ENCODE measurements around the gene LAMC3.

The LAMC3 gene

DNA sequence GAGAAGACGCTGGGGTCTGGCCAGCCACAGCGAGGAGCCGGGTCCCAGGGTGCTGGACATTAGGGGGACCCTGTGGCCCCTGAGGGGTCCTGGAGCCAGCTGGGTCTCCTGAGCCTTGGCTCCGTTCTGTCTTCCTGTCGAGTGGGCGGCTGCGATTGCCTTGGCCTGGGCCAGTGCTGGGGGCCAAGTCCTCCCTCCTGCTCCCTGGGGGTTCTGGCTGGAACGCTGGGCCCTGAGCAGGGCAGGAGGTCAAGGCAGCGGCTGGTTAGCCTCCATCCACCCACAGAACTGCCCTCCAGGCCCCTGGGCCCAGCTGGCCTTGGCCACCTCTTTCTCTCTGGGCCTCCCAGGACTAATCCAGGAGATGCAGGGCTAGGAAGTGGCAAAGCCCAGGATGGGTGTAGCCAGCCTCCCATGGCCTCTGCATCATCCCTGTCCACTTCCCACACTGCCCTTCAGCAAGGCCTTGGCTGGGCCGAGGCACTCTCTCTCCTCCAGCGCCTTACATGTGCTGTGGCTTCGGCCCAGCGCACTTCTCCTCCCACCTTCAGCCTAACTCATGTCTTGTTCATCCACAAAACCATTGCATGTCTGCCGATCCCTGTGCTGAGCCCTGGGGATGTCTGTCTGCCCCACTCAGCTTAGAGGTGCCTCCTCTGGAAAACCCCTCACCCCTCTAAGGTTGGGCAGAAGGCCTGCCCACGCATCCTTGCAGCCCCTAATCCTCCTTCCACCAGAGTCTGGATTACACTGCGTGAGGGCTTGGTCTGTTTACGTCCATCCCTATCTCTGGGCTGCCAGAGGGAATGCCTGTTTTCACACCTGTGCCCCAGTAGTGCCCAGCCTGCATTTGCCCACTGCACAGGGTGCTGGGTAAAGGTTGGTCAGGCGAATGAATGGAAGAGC lies 5.0 kb downstream of the LAMC3 start:
- H3K27ac ChIP-seq: no peak overlapping the region
- no peak for TF ChIP-seq CTCF (IDR thresholded peaks at IDR 0.05)
- TF ChIP-seq ZFX (IDR thresholded peaks at IDR 0.05; ENCODE audit: borderline replicate concordance): no peak

DNA sequence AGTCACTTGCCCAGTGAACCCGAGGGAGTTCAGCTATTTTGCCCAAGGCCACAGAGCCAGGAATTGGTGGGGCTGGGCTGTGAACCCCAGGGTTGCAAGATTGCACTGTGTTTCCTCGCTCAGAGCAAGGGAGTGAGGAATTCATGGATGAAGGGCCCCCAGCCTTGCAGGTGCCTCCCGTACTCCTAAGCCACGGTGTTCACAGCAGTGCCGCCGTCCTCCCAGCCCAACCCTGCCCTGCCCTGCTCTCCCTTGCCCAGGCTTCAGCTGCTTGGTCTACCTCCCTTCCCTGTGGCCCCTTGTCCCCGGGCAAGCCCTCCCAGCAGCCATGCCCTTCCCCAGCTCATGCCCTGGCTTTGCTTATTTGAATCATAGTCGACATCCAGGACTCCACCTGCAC lies 6.1 kb downstream of the LAMC3 start:
- H3K27ac ChIP-seq: no peak overlapping the region
- TF ChIP-seq CTCF (IDR thresholded peaks at IDR 0.05) (no peak), ZFX (IDR thresholded peaks at IDR 0.05; ENCODE audit: borderline replicate concordance) (no peak)

DNA sequence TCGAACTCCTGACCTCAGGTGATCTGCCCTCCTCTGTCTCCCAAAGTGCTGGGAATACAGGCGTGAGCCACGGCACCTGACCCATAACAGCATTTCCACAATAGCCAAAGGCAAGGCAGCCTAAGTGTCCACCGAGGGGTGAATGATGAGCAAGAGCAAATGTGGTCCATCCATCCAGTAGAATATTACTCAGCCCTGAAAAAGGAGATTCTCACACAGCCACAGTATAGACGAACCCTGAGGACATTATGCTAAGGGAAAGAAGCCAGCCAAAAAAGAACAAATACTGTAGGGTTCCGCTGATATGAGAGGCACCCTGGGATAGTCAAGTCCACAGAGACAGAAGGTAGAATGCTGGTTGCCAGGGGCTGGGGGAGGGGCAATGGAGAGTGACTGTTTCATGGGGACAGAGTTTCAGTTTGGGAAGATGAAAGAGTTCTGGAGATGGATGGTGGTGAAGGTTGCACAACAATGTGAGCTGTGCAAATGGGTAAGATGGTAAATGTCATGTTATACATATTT lies 7.0 kb downstream of the LAMC3 start:
- TF ChIP-seq ZFX (IDR thresholded peaks at IDR 0.05; ENCODE audit: borderline replicate concordance): no peak
- no peak for TF ChIP-seq CTCF (IDR thresholded peaks at IDR 0.05)
- H3K27ac ChIP-seq: no peak overlapping the region

GRCh38 chr9:131017067-131017466 lies 8.1 kb downstream of the LAMC3 start:
- TF ChIP-seq CTCF (IDR thresholded peaks at IDR 0.05) (no peak), ZFX (IDR thresholded peaks at IDR 0.05; ENCODE audit: borderline replicate concordance) (no peak)
- no peak overlapping the region for H3K27ac ChIP-seq

- no peak overlapping the region for H3K27ac ChIP-seq
- TF ChIP-seq ZFX (IDR thresholded peaks at IDR 0.05; ENCODE audit: borderline replicate concordance): no peak
- TF ChIP-seq CTCF (IDR thresholded peaks at IDR 0.05): peak; percentile 44
Observed at GRCh38 chr9:131018621-131019020, 9.6 kb downstream of the LAMC3 start.

DNA sequence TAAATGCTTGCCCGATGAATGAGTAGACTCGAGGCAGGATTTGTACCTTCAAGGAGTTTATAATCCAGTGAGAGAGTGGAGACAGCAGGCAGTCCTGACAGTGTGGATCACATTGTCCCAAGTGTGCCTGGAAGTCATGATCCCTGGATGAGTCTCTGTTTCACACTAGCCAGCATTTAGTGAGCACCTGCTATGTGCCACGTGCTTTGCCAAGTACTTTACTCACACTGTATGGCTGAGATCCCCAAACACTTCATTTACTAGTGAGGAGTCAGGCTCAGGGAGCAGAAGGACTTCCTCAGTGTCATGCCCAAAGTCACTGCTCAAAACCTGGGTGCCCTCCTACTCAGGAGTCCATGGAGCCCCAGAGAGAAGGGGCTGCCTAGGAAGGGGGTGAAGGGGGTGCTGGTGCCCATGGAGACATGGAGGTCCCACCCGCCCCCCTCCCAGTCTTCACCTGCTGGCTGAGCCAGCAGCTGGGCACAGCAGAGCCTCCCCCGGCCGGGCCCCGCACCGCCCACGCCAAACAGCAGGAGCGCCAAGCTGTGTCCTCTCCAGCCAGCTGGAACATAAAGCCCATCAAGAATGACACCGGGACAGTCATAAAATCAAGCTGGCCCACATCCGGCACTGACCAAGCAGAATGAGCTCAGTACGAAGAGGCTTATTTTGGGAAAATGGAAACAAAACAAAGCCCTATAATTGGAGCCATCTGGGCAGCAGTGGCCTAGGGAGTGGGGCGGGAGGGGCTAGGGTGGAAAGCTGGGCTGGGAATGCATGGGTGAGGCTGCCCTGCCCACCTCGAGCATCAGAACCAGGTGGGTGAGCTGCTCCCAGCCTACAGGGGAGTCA lies 10.6 kb downstream of the LAMC3 start:
- TF ChIP-seq CTCF (IDR thresholded peaks at IDR 0.05) (no peak), ZFX (IDR thresholded peaks at IDR 0.05; ENCODE audit: borderline replicate concordance) (no peak)
- H3K27ac ChIP-seq: no peak overlapping the region
